Liver (tissue), 9 donors: ENCODE results near the gene KCNMB2. TPM values are rescaled to one million over a fixed set of nuclear protein-coding genes. Genes with fewer than 3 reads are reported as not detected.

Experiments
- DNase-seq: peaks from one replicate; pipeline ENCODE4 v3.0.0-alpha.2; 2017; ENCODE audit warnings: low spot score
- H3K27ac ChIP-seq, 2 donors: one replicate each; pipeline ENCODE4 v1.7.0; 2013; ENCODE audit warnings: inconsistent platforms in 2 of 2, low read length in 2 of 2, control low read depth in 1 of 2, low read depth in 1 of 2, mild to moderate bottlenecking in 1 of 2
- H3K27me3 ChIP-seq, 4 donors: one replicate each; pipeline versions ENCODE4 v1.6.1 to v1.7.0; 2013; ENCODE audit warnings: low read length in 3 of 4, inconsistent platforms in 1 of 4, mild to moderate bottlenecking in 1 of 4, moderate library complexity in 1 of 4; ENCODE audit not compliant: control insufficient read depth in 4 of 4, insufficient read depth in 4 of 4
- H3K36me3 ChIP-seq, 4 donors: one replicate each; pipeline versions ENCODE4 v1.6.1 to v1.7.0; 2013; ENCODE audit warnings: low read length in 3 of 4, mild to moderate bottlenecking in 3 of 4, low read depth in 1 of 4, moderate library complexity in 1 of 4; ENCODE audit not compliant: control insufficient read depth in 4 of 4, insufficient read depth in 3 of 4
- H3K4me1 ChIP-seq, 4 donors: one replicate each; pipeline versions ENCODE4 v1.6.1 to v1.7.0; 2013; ENCODE audit warnings: low read length in 3 of 4, mild to moderate bottlenecking in 3 of 4, moderate library complexity in 1 of 4; ENCODE audit not compliant: control insufficient read depth in 4 of 4, insufficient read depth in 4 of 4
- H3K4me3 ChIP-seq, 3 donors: one replicate each; pipeline versions ENCODE4 v1.6.1 to v1.7.0; 2013; ENCODE audit warnings: low read length in 3 of 3, control low read depth in 1 of 3, low read depth in 1 of 3, mild to moderate bottlenecking in 1 of 3
- H3K9ac ChIP-seq, 2 donors: one replicate each; pipeline ENCODE4 v1.7.0; 2013; ENCODE audit warnings: low read length in 2 of 2, mild to moderate bottlenecking in 2 of 2, moderate library complexity in 2 of 2, control low read depth in 1 of 2, low read depth in 1 of 2
- H3K9me3 ChIP-seq, 4 donors: one replicate each; pipeline versions ENCODE4 v1.6.1 to v1.7.0; 2013; ENCODE audit warnings: low read length in 3 of 4; ENCODE audit not compliant: control insufficient read depth in 4 of 4
- ATF3 ChIP-seq: IDR thresholded peaks from 2 replicates; pipeline ENCODE4 v1.6.1; 2016; ENCODE audit warnings: antibody characterized with exemption
- EGR1 ChIP-seq, 2 donors: IDR thresholded peaks; 2 replicates each; pipeline ENCODE4 v1.6.1; 2016 to 2018; ENCODE audit warnings: antibody characterized with exemption in 2 of 2, low read depth in 2 of 2
- FOXA1 ChIP-seq: IDR thresholded peaks from 2 replicates; pipeline ENCODE4 v1.6.1; 2016; ENCODE audit warnings: antibody characterized with exemption
- FOXA2 ChIP-seq: IDR thresholded peaks from 2 replicates; pipeline ENCODE4 v1.6.1; 2016; ENCODE audit warnings: antibody characterized with exemption
- GABPA ChIP-seq, 2 donors: IDR thresholded peaks in 1 of 2; conservative IDR thresholded peaks in 1 of 2; 2 replicates each; pipeline ENCODE4 v1.6.1; 2016; ENCODE audit warnings: antibody characterized with exemption in 2 of 2, mild to moderate bottlenecking in 1 of 2, moderate library complexity in 1 of 2
- HNF4A ChIP-seq, 2 donors: conservative IDR thresholded peaks; 2 replicates each; pipeline ENCODE4 v1.6.1; 2016; ENCODE audit warnings: antibody characterized with exemption in 2 of 2, mild to moderate bottlenecking in 2 of 2
- HNF4G ChIP-seq: IDR thresholded peaks from 2 replicates; pipeline ENCODE4 v1.6.1; 2016; ENCODE audit warnings: antibody characterized with exemption
- JUND ChIP-seq, 2 donors: IDR thresholded peaks; 2 replicates each; pipeline ENCODE4 v1.6.1; 2016; ENCODE audit warnings: antibody characterized with exemption in 2 of 2
- MAX ChIP-seq: IDR thresholded peaks from 2 replicates; pipeline ENCODE4 v1.6.1; 2016; ENCODE audit warnings: antibody characterized with exemption
- NR2F2 ChIP-seq: IDR thresholded peaks from 2 replicates; pipeline ENCODE4 v1.6.1; 2016; ENCODE audit warnings: antibody characterized with exemption
- RAD21 ChIP-seq, 2 donors: IDR thresholded peaks; 2 replicates each; pipeline ENCODE4 v1.6.1; 2016; ENCODE audit warnings: antibody characterized with exemption in 2 of 2, mild to moderate bottlenecking in 2 of 2
- REST ChIP-seq: IDR thresholded peaks from 2 replicates; pipeline ENCODE4 v1.6.1; 2016; ENCODE audit warnings: antibody characterized with exemption, mild to moderate bottlenecking
- RXRA ChIP-seq, 2 donors: IDR thresholded peaks; 2 replicates each; pipeline ENCODE4 v1.6.1; 2017 to 2018; ENCODE audit warnings: antibody characterized with exemption in 2 of 2, mild to moderate bottlenecking in 1 of 2
- TAF1 ChIP-seq: conservative IDR thresholded peaks from 2 replicates; pipeline ENCODE4 v1.6.1; 2016; ENCODE audit warnings: antibody characterized with exemption, mild to moderate bottlenecking
- YY1 ChIP-seq: IDR thresholded peaks from 2 replicates; pipeline ENCODE4 v1.6.1; 2016; ENCODE audit warnings: antibody characterized with exemption, mild to moderate bottlenecking
- ZBTB33 ChIP-seq: IDR thresholded peaks from 2 replicates; pipeline ENCODE4 v1.6.1; 2016; ENCODE audit warnings: antibody characterized with exemption
- WGBS: extraction: QIAGEN DNeasy Blood & Tissue Kit; methylation state at CpG from one replicate; pipeline ENCODE4 v1.1.7; 2013; 5-methylcytosine and 5-hydroxymethylcytosine counted together
- polyA plus RNA-seq, 2 donors: library from polyadenylated mRNA; stranded (reverse) in 1 of 2; unstranded in 1 of 2; fragments of 200-250 nt in 1 of 2; fragments of >200 nt in 1 of 2; fragmentation: Nextera tagmentation in 1 of 2; extraction: Ambion mirVana in 1 of 2; gene quantifications; one replicate each; pipeline versions ENCODE4 v1.2.1 to v1.2.3, GENCODE V29; 2013 to 2015
- total RNA-seq, 2 donors: library from RNA; depleted of rRNA; stranded (reverse); fragments of >200 nt; gene quantifications; one replicate each; pipeline ENCODE4 v1.2.3, GENCODE V29; 2014
- donor health status: healthy.
- donor health status: healthy.
- donor health status: healthy.
- donor health status: healthy.
- donor health status: healthy.

The KCNMB2 gene
- total and polyA plus RNA-seq, 4 donors = 0.08 to 0.33 (median 0.16) TPM; not detected in 1

- H3K9ac ChIP-seq = no peak overlapping the region
- no peaks in the 10 kb centered on the region for H3K36me3 ChIP-seq
- no peak overlapping the region for H3K4me3 ChIP-seq
- DNase-seq = no peak
- H3K27ac ChIP-seq = no peak overlapping the region
- H3K4me1 ChIP-seq = no peaks in the 10 kb centered on the region
- no peaks in the 10 kb centered on the region for H3K27me3 ChIP-seq
- 68% methylated on average over 5 of the region's 5 CpGs for WGBS
- TF ChIP-seq FOXA1 (no peak), HNF4A (conservative IDR thresholded peaks at IDR 0.05) (no peak), FOXA2 (no peak), RAD21 (IDR thresholded peaks at IDR 0.05) (no peak), RXRA (IDR thresholded peaks at IDR 0.05) (no peak), HNF4G (no peak)
- H3K9me3 ChIP-seq = no peaks in the 10 kb centered on the region
These were observed 232.0 kb downstream of the KCNMB2 start for GRCh38 chr3:178768072-178768864.

- H3K27me3 ChIP-seq = no peaks in the 10 kb centered on the region
- no peaks in the 10 kb centered on the region for H3K9me3 ChIP-seq
- WGBS = 57% methylated on average over 3 of the region's 3 CpGs
- H3K9ac ChIP-seq = no peak overlapping the region
- H3K4me3 ChIP-seq = no peak overlapping the region
- H3K36me3 ChIP-seq = no peaks in the 10 kb centered on the region
- no peaks in the 10 kb centered on the region for H3K4me1 ChIP-seq
- H3K27ac ChIP-seq = no peak overlapping the region
- TF ChIP-seq JUND (IDR thresholded peaks at IDR 0.05) (no peak), RXRA (IDR thresholded peaks at IDR 0.05) (no peak), HNF4G (no peak), ZBTB33 (no peak), HNF4A (conservative IDR thresholded peaks at IDR 0.05) (no peak), REST (no peak), RAD21 (IDR thresholded peaks at IDR 0.05) (no peak), NR2F2 (no peak), FOXA2 (no peak), FOXA1 (no peak), TAF1 (no peak)
- no peak for DNase-seq
These were observed 235.3 kb downstream of the KCNMB2 start for GRCh38 chr3:178771511-178771910.

GRCh38 chr3:178772746-178773145 is 236.5 kb downstream of the KCNMB2 start:
- Histone ChIP-seq H3K4me3 (no peak overlapping the region), H3K27ac (no peak overlapping the region), H3K27me3 (no peaks in the 10 kb centered on the region), H3K9me3 (no peaks in the 10 kb centered on the region), H3K4me1 (no peaks in the 10 kb centered on the region), H3K9ac (no peak overlapping the region), H3K36me3 (no peaks in the 10 kb centered on the region)
- 74% methylated on average over 4 of the region's 4 CpGs for WGBS
- TF ChIP-seq NR2F2 = no peak
- TF ChIP-seq HNF4G = no peak
- TF ChIP-seq MAX = no peak
- TF ChIP-seq GABPA (IDR thresholded peaks at IDR 0.05 in 1 of 2, conservative IDR thresholded peaks at IDR 0.05 in 1 of 2) = no peak
- no peak for TF ChIP-seq EGR1 (IDR thresholded peaks at IDR 0.05; ENCODE audit: low read depth in 2 of 2)
- no peak for TF ChIP-seq ZBTB33
- TF ChIP-seq ATF3 = no peak
- no peak for TF ChIP-seq YY1
- no peak for TF ChIP-seq FOXA1
- no peak for DNase-seq
